Cardiac muscle cell (in vitro differentiated cells and primary cell): ENCODE data around the gene ZNF17. TPM values are rescaled to one million over a fixed set of nuclear protein-coding genes. Genes with fewer than 3 reads are reported as not detected.

ENCODE experiments used
- DNase-seq, 2 donors: peaks; one replicate each; pipeline versions ENCODE4 v3.0.0 to v3.0.0-alpha.2; 2010 to 2017; ENCODE audit warnings: low read depth in 1 of 2, low spot score in 1 of 2
- H3K27ac ChIP-seq: fragments of 200-600 bp; sonication (generic); 2 replicates; pipeline ENCODE4 v1.5.1; 2016
- H3K27me3 ChIP-seq: fragments of 200-600 bp; sonication (generic); 2 replicates; pipeline ENCODE4 v1.6.0; 2016; ENCODE audit warnings: control low read depth
- H3K36me3 ChIP-seq: fragments of 200-600 bp; sonication (generic); 2 replicates; pipeline ENCODE4 v1.5.1; 2016; ENCODE audit warnings: control low read depth
- H3K4me1 ChIP-seq: fragments of 200-600 bp; sonication (generic); 2 replicates; pipeline ENCODE4 v1.8.1; 2017; ENCODE audit warnings: low read depth, mild to moderate bottlenecking, mixed run types
- H3K4me3 ChIP-seq: fragments of 200-600 bp; sonication (generic); 2 replicates; pipeline ENCODE4 v1.5.1; 2016; ENCODE audit warnings: mild to moderate bottlenecking
- H3K9me3 ChIP-seq: fragments of 200-600 bp; sonication (generic); 2 replicates; pipeline ENCODE4 v1.5.1; 2017; ENCODE audit warnings: low read depth, mild to moderate bottlenecking, control low read depth
- polyA plus RNA-seq: library from polyadenylated mRNA; unstranded; fragments of >200 nt; fragmentation: Nextera tagmentation; extraction: Ambion mirVana; gene quantifications from 2 replicates; pipeline ENCODE4 v1.2.1, GENCODE V29; 2016
- total RNA-seq: library from RNA; depleted of rRNA; stranded (reverse); fragments of >200 nt; gene quantifications from 2 replicates; pipeline ENCODE4 v1.2.3, GENCODE V29; 2016
- TF ChIP-seq, protein P1 (sequence below): IDR thresholded peaks from 2 replicates; pipeline ENCODE4 v1.5.1; 2012; ENCODE audit warnings: low read depth, mild to moderate bottlenecking, low read length

ZNF17 gene
- total and polyA plus RNA-seq, 2 experiments from 2014 or later = 4.2 to 5.8 TPM

DNA sequence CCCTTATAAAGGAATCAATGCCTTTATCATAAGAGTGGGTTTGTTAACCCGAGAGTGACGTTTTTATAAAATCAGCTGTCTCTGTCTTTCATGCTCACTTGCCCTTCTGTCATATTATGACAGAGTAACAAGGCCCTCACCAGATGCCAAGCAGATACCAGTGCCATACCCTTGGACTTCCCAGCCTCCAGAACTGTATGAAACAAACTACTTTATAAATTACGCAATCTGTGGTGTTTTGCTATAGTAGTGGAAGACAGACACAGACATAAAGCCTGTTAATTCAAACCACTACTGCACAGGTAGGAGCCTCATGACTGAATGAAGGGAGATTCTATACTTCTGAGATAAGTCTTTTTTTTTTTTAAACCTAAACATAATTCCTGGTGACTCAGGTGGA, 41.3 kb downstream of the ZNF17 start:
- H3K4me1 ChIP-seq = no peaks in the 10 kb centered on the region
- H3K4me3 ChIP-seq = no peak overlapping the region
- H3K27me3 ChIP-seq = no peaks in the 10 kb centered on the region
- peaks cover 4% of the 10 kb centered on the region for H3K36me3 ChIP-seq
- no peaks in the 10 kb centered on the region for H3K9me3 ChIP-seq
- DNase-seq = no peak
- TF ChIP-seq, protein P1, sequence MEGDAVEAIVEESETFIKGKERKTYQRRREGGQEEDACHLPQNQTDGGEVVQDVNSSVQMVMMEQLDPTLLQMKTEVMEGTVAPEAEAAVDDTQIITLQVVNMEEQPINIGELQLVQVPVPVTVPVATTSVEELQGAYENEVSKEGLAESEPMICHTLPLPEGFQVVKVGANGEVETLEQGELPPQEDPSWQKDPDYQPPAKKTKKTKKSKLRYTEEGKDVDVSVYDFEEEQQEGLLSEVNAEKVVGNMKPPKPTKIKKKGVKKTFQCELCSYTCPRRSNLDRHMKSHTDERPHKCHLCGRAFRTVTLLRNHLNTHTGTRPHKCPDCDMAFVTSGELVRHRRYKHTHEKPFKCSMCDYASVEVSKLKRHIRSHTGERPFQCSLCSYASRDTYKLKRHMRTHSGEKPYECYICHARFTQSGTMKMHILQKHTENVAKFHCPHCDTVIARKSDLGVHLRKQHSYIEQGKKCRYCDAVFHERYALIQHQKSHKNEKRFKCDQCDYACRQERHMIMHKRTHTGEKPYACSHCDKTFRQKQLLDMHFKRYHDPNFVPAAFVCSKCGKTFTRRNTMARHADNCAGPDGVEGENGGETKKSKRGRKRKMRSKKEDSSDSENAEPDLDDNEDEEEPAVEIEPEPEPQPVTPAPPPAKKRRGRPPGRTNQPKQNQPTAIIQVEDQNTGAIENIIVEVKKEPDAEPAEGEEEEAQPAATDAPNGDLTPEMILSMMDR = no peak
- no peak overlapping the region for H3K27ac ChIP-seq

- TF ChIP-seq, protein P1 = peak; percentile 42
- Histone ChIP-seq H3K4me1 (no peaks in the 10 kb centered on the region), H3K4me3 (no peak overlapping the region), H3K36me3 (no peaks in the 10 kb centered on the region), H3K9me3 (peaks cover 2% of the 10 kb centered on the region), H3K27ac (no peak overlapping the region), H3K27me3 (no peaks in the 10 kb centered on the region)
- DNase-seq = peak in 1 of 2 donors; percentile 40
Observed at GRCh38 chr19:57465680-57466381, 54.9 kb downstream of the ZNF17 start.

- H3K4me3 ChIP-seq = no peak overlapping the region
- no peaks in the 10 kb centered on the region for H3K4me1 ChIP-seq
- H3K27ac ChIP-seq = no peak overlapping the region
- H3K9me3 ChIP-seq = peaks cover 5% of the 10 kb centered on the region
- H3K36me3 ChIP-seq = no peaks in the 10 kb centered on the region
- TF ChIP-seq, protein P1 = no peak
- H3K27me3 ChIP-seq = no peaks in the 10 kb centered on the region
- DNase-seq = no peak
Observed at GRCh38 chr19:57466489-57466888, 55.5 kb downstream of the ZNF17 start.

Other genes starting within 250 kb of the ZNF17 start
- not detected in 2 replicates for gene DUXA, start 243.7 kb upstream of the ZNF17 start, total RNA-seq
- gene DUXA, start 243.7 kb upstream of the ZNF17 start, polyA plus RNA-seq = not detected in 2 replicates
- gene ZNF264, start 219.7 kb upstream of the ZNF17 start, total RNA-seq = 29.1 and 50.5 TPM in 2 replicates
- 2.9 and 3.8 TPM in 2 replicates for gene ZNF264, start 219.7 kb upstream of the ZNF17 start, polyA plus RNA-seq
- 0.46 and 1.3 TPM in 2 replicates for gene AURKC, start 180.1 kb upstream of the ZNF17 start, total RNA-seq
- 2.9 TPM in 1 of 2 replicates, not detected in the other for gene AURKC, start 180.1 kb upstream of the ZNF17 start, polyA plus RNA-seq
- 13.7 and 20.2 TPM in 2 replicates for gene ZNF805, start 170.5 kb upstream of the ZNF17 start, total RNA-seq
- gene ZNF805, start 170.5 kb upstream of the ZNF17 start, polyA plus RNA-seq = 4.8 TPM in 2 replicates
- gene ZNF460, start 130.7 kb upstream of the ZNF17 start, total RNA-seq = 28.0 and 59.4 TPM in 2 replicates
- gene ZNF460, start 130.7 kb upstream of the ZNF17 start, polyA plus RNA-seq = 1.8 and 5.9 TPM in 2 replicates
- 9.9 and 12.3 TPM in 2 replicates for gene ZNF543, start 90.7 kb upstream of the ZNF17 start, total RNA-seq
- 3.4 and 7.3 TPM in 2 replicates for gene ZNF543, start 90.7 kb upstream of the ZNF17 start, polyA plus RNA-seq
- 8.0 and 9.0 TPM in 2 replicates for gene ZNF304, start 59.9 kb upstream of the ZNF17 start, total RNA-seq
- gene ZNF304, start 59.9 kb upstream of the ZNF17 start, polyA plus RNA-seq = 6.2 and 6.7 TPM in 2 replicates
- 15.1 and 26.4 TPM in 2 replicates for gene TRAPPC2B, start 47.6 kb upstream of the ZNF17 start, total RNA-seq
- 34.6 and 39.3 TPM in 2 replicates for gene TRAPPC2B, start 47.6 kb upstream of the ZNF17 start, polyA plus RNA-seq
- 1.8 and 7.2 TPM in 2 replicates for gene ZNF547, start 47.6 kb upstream of the ZNF17 start, total RNA-seq
- gene ZNF547, start 47.6 kb upstream of the ZNF17 start, polyA plus RNA-seq = 0.65 and 0.66 TPM in 2 replicates
- gene ZNF548, start 21.3 kb upstream of the ZNF17 start, total RNA-seq = 37.9 and 38.2 TPM in 2 replicates
- gene ZNF548, start 21.3 kb upstream of the ZNF17 start, polyA plus RNA-seq = 11.4 and 15.9 TPM in 2 replicates
- 11.8 and 13.7 TPM in 2 replicates for gene ZNF749, start 24.2 kb downstream of the ZNF17 start, total RNA-seq
- gene ZNF749, start 24.2 kb downstream of the ZNF17 start, polyA plus RNA-seq = 16.6 and 28.8 TPM in 2 replicates
- gene VN1R1, start 46.0 kb downstream of the ZNF17 start, total RNA-seq = 1.2 and 2.3 TPM in 2 replicates
- gene VN1R1, start 46.0 kb downstream of the ZNF17 start, polyA plus RNA-seq = 2.9 and 4.1 TPM in 2 replicates
- 32.6 and 37.9 TPM in 2 replicates for gene ZNF772, start 66.4 kb downstream of the ZNF17 start, total RNA-seq
- gene ZNF772, start 66.4 kb downstream of the ZNF17 start, polyA plus RNA-seq = 11.3 and 13.6 TPM in 2 replicates
- gene ZNF419, start 76.6 kb downstream of the ZNF17 start, total RNA-seq = 14.0 and 36.2 TPM in 2 replicates
- 11.3 and 15.8 TPM in 2 replicates for gene ZNF419, start 76.6 kb downstream of the ZNF17 start, polyA plus RNA-seq
- gene ZNF773, start 88.8 kb downstream of the ZNF17 start, total RNA-seq = 25.4 and 34.2 TPM in 2 replicates
- gene ZNF773, start 88.8 kb downstream of the ZNF17 start, polyA plus RNA-seq = 12.4 and 13.3 TPM in 2 replicates
- gene ZNF549, start 116.2 kb downstream of the ZNF17 start, total RNA-seq = 5.0 and 7.5 TPM in 2 replicates
- 7.5 and 10.1 TPM in 2 replicates for gene ZNF549, start 116.2 kb downstream of the ZNF17 start, polyA plus RNA-seq
- 42.6 and 62.4 TPM in 2 replicates for gene ZNF550, start 148.7 kb downstream of the ZNF17 start, total RNA-seq
- gene ZNF550, start 148.7 kb downstream of the ZNF17 start, polyA plus RNA-seq = 9.8 and 9.9 TPM in 2 replicates
- gene ZNF416, start 167.8 kb downstream of the ZNF17 start, total RNA-seq = 6.8 and 7.8 TPM in 2 replicates
- gene ZNF416, start 167.8 kb downstream of the ZNF17 start, polyA plus RNA-seq = 6.2 and 7.6 TPM in 2 replicates
- gene ZIK1, start 173.0 kb downstream of the ZNF17 start, total RNA-seq = 16.0 and 18.2 TPM in 2 replicates
- 11.7 and 13.9 TPM in 2 replicates for gene ZIK1, start 173.0 kb downstream of the ZNF17 start, polyA plus RNA-seq
- 7.1 and 9.3 TPM in 2 replicates for gene ZNF530, start 188.7 kb downstream of the ZNF17 start, total RNA-seq
- gene ZNF530, start 188.7 kb downstream of the ZNF17 start, polyA plus RNA-seq = 6.4 and 6.5 TPM in 2 replicates
- 55.0 and 76.0 TPM in 2 replicates for gene ZNF134, start 203.1 kb downstream of the ZNF17 start, total RNA-seq
- gene ZNF134, start 203.1 kb downstream of the ZNF17 start, polyA plus RNA-seq = 18.6 and 27.4 TPM in 2 replicates
- 25.4 and 30.0 TPM in 2 replicates for gene ZNF211, start 222.0 kb downstream of the ZNF17 start, total RNA-seq
- 22.6 and 38.5 TPM in 2 replicates for gene ZNF211, start 222.0 kb downstream of the ZNF17 start, polyA plus RNA-seq